Adrenal gland (tissue), 12 donors: ENCODE data around the gene TCERG1L. TPM values are rescaled to one million over a fixed set of nuclear protein-coding genes. Genes with fewer than 3 reads are reported as not detected.

Source experiments
- DNase-seq, 7 donors: peaks; one replicate each; pipeline ENCODE4 v3.0.0-alpha.2; 2019 to 2020
- H3K27ac ChIP-seq, 5 donors: fragments of 200-600 bp; sonication (generic) in 4 of 5; 1 replicate in 3 of 5; 2 replicates in 2 of 5; pipeline versions ENCODE4 v1.5.1 to v1.8.0; 2016 to 2020; ENCODE audit warnings: mild to moderate bottlenecking in 1 of 5
- H3K27me3 ChIP-seq: fragments of 200-600 bp; 2 replicates; pipeline ENCODE4 v1.8.0; 2021
- H3K36me3 ChIP-seq, 2 donors: fragments of 200-600 bp; replicated peaks in 1 of 2; 1 replicate in 1 of 2; 2 replicates in 1 of 2; pipeline versions ENCODE4 v1.5.1 to v1.8.0; 2018 to 2022
- H3K4me1 ChIP-seq, 2 donors: fragments of 200-600 bp; replicated peaks in 1 of 2; 1 replicate in 1 of 2; 2 replicates in 1 of 2; pipeline versions ENCODE4 v1.5.1 to v1.8.0; 2018 to 2021
- H3K4me3 ChIP-seq, 4 donors: fragments of 200-600 bp; sonication (generic) in 3 of 4; one replicate each; pipeline ENCODE4 v1.5.1; 2016 to 2018
- H3K9me3 ChIP-seq, 3 donors: fragments of 200-600 bp; sonication (generic) in 1 of 3; replicated peaks in 1 of 3; 1 replicate in 2 of 3; 2 replicates in 1 of 3; pipeline versions ENCODE4 v1.5.1 to v1.8.0; 2016 to 2021
- CTCF ChIP-seq, 6 experiments: fragments of 450-650 bp in 4 of 6; fragments of 200-600 bp in 2 of 6; sonication (generic) in 1 of 6; IDR thresholded peaks; 1 replicate in 5 of 6; 2 replicates in 1 of 6; pipeline versions ENCODE4 v1.5.1 to v1.8.0; 2016 to 2021; ENCODE audit warnings: antibody characterized with exemption in 6 of 6, mild to moderate bottlenecking in 2 of 6, moderate library complexity in 1 of 6
- POLR2A ChIP-seq, 2 donors: fragments of 450-650 bp; IDR thresholded peaks; one replicate each; pipeline ENCODE4 v1.6.1; 2017; ENCODE audit warnings: antibody characterized with exemption in 2 of 2, mild to moderate bottlenecking in 2 of 2, moderate library complexity in 1 of 2
- WGBS, 4 donors: extraction: QIAGEN DNeasy Blood & Tissue Kit in 2 of 4; methylation state at CpG; one replicate each; pipeline versions ENCODE4 v1.1.5 to v1.1.7; 2013 to 2017; 5-methylcytosine and 5-hydroxymethylcytosine counted together
- intact Hi-C, 2 donors: fragments of 100-400 bp; cut with DNase I; formaldehyde crosslinking; loops; one replicate each; pipeline versions ENCODE4 v1.14.1 to v1.15.0; 2022 to 2023
- polyA plus RNA-seq, 3 donors: library from polyadenylated mRNA; stranded (reverse); fragments of 200-250 nt in 2 of 3; fragments of 350-450 nt in 1 of 3; fragmentation: Illumina TruSeq in 1 of 3; extraction: RNeasy Lipid Tissue Mini Kit (QIAGEN cat#74804) in 1 of 3; gene quantifications; one replicate each; pipeline ENCODE4 v1.2.3, GENCODE V29; 2013 to 2014
- total RNA-seq, 9 donors: library from RNA; depleted of rRNA in 4 of 9; stranded (reverse); fragments of >200 nt in 4 of 9; fragments of 120-200 nt in 1 of 9; fragmentation: NEBNext Ultra II Directional in 1 of 9; extraction: Animal tissue kit (Norgen Biotek cat#: 25700) in 1 of 9; gene quantifications; one replicate each; pipeline versions ENCODE4 v1.1.0 to v1.2.4, GENCODE V29; 2013 to 2023
- donor health status: healthy with polysubstance abuse.
- donor health status: Bipolar disorder and iron deficiency.
- donor health status: DM: yes; HTN: yes; CAD: no.
- donor health status: DM: no; HTN: no; CAD: no.
- donor health status: DM: no; HTN: no; CAD: no.
- donor health status: DM: yes; HTN: yes; CAD: no.

Gene TCERG1L
- total and polyA plus RNA-seq, 12 donors, result 0.17 to 3.4 (median 0.97) TPM

GRCh38 chr10:131259535-131259934, 52.0 kb downstream of the TCERG1L start:
- 85 to 88% (median 88%) methylated on average over 2 to 11 of the region's 11 CpGs for WGBS, 4 donors
- DNase-seq, result no peak
- H3K36me3 ChIP-seq, result no peaks in the 10 kb centered on the region
- H3K27me3 ChIP-seq, result no peaks in the 10 kb centered on the region
- TF ChIP-seq CTCF (IDR thresholded peaks at IDR 0.05), result no peak
- H3K4me3 ChIP-seq, result no peak overlapping the region
- H3K4me1 ChIP-seq, result no peaks in the 10 kb centered on the region
- H3K9me3 ChIP-seq, result no peaks in the 10 kb centered on the region
- intact Hi-C loops, result no loop called here
- no peak overlapping the region for H3K27ac ChIP-seq

GRCh38 chr10:131258256-131258655, 53.3 kb downstream of the TCERG1L start:
- Histone ChIP-seq H3K36me3 (no peaks in the 10 kb centered on the region), H3K4me3 (no peak overlapping the region), H3K27me3 (no peaks in the 10 kb centered on the region), H3K27ac (no peak overlapping the region), H3K9me3 (no peaks in the 10 kb centered on the region), H3K4me1 (no peaks in the 10 kb centered on the region)
- intact Hi-C loops, result no loop called here
- no peak for DNase-seq
- TF ChIP-seq POLR2A (IDR thresholded peaks at IDR 0.05) (no peak), CTCF (IDR thresholded peaks at IDR 0.05) (no peak)
- 80 to 94% (median 88%) methylated on average over 6 to 9 of the region's 9 CpGs for WGBS, 4 donors

DNA sequence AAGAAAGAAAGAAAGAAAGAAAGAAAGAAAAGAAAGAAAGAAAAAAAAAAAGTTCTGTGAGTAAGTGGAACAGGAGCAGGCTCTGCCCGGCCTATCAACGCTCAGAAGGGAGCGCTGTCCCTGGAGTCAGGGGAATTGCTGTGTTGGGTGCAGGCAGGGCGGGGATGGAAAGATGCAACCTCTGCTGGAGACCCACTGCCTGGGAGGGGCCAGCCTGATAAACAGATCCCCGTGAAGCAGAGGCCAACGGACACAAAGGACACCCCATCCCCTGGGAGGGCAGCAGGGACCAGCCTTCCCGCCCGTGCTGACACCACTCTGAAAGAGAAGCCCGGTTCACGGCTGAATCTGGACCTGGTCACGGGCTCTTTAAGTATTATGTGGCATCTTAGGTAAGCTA, 54.5 kb downstream of the TCERG1L start:
- DNase-seq, result no peak
- no peak overlapping the region for H3K27ac ChIP-seq
- no peaks in the 10 kb centered on the region for H3K9me3 ChIP-seq
- TF ChIP-seq POLR2A (IDR thresholded peaks at IDR 0.05) (no peak), CTCF (IDR thresholded peaks at IDR 0.05) (no peak)
- H3K36me3 ChIP-seq, result no peaks in the 10 kb centered on the region
- 83 to 87% (median 86%) methylated on average over 11 of the region's 11 CpGs for WGBS, 4 donors
- no peaks in the 10 kb centered on the region for H3K27me3 ChIP-seq
- no peaks in the 10 kb centered on the region for H3K4me1 ChIP-seq
- intact Hi-C loops, result no loop called here
- H3K4me3 ChIP-seq, result no peak overlapping the region

GRCh38 chr10:131254859-131255252, 56.7 kb downstream of the TCERG1L start:
- Histone ChIP-seq H3K4me1 (no peaks in the 10 kb centered on the region), H3K27me3 (no peaks in the 10 kb centered on the region), H3K9me3 (no peaks in the 10 kb centered on the region), H3K36me3 (no peaks in the 10 kb centered on the region), H3K4me3 (no peak overlapping the region), H3K27ac (no peak overlapping the region)
- intact Hi-C loops, result no loop called here
- no peak for TF ChIP-seq CTCF (IDR thresholded peaks at IDR 0.05)
- WGBS, 4 donors, result 73 to 86% (median 77%) methylated on average over 3 to 4 of the region's 4 CpGs
- no peak for DNase-seq
